GM19043 (cell line): ENCODE measurements around the gene TAF4.
"Not testable (repeated sequence)": the region's sequence is repeated elsewhere in the genome, so short reads cannot be mapped to it uniquely, and the experiment has no call there.

Experiments used
- ATAC-seq: cut with Tn5 transposase; IDR thresholded peaks from one replicate; pipeline ENCODE4 v1.9.1; 2021; ENCODE audit warnings: low read depth; ENCODE audit not compliant: unreplicated experiment

TAF4 gene

GRCh38 chr20:62059920-62060630 is 5.6 kb downstream of the TAF4 start:
- no peak for ATAC-seq

GRCh38 chr20:62059401-62059800 is 6.3 kb downstream of the TAF4 start:
- ATAC-seq = no peak

- ATAC-seq = no peak
These were observed 6.7 kb downstream of the TAF4 start for GRCh38 chr20:62058941-62059340.

GRCh38 chr20:62056975-62057374 is 8.7 kb downstream of the TAF4 start:
- ATAC-seq = no peak

- ATAC-seq = no peak
These were observed 9.3 kb downstream of the TAF4 start for GRCh38 chr20:62056377-62056776.

- not testable (repeated sequence) for ATAC-seq
These were observed 9.9 kb downstream of the TAF4 start for GRCh38 chr20:62055862-62056115.

- no peak for ATAC-seq
These were observed 10.4 kb downstream of the TAF4 start for GRCh38 chr20:62055106-62055861.

- ATAC-seq = no peak
These were observed 11.2 kb downstream of the TAF4 start for GRCh38 chr20:62054451-62054953.

GRCh38 chr20:62053465-62054196 is 12.1 kb downstream of the TAF4 start:
- ATAC-seq = no peak

- no peak for ATAC-seq
These were observed 12.7 kb downstream of the TAF4 start for GRCh38 chr20:62052842-62053464.

- no peak for ATAC-seq
These were observed 13.3 kb downstream of the TAF4 start for GRCh38 chr20:62052336-62052841.

GRCh38 chr20:62051546-62052255 is 14.0 kb downstream of the TAF4 start:
- ATAC-seq = no peak

- ATAC-seq = no peak
These were observed 14.5 kb downstream of the TAF4 start for GRCh38 chr20:62051144-62051543.

- ATAC-seq = no peak
These were observed 15.2 kb downstream of the TAF4 start for GRCh38 chr20:62050166-62051120.

GRCh38 chr20:62049342-62050165 is 16.1 kb downstream of the TAF4 start:
- ATAC-seq = no peak

- ATAC-seq = no peak
These were observed 16.8 kb downstream of the TAF4 start for GRCh38 chr20:62048821-62049291.

GRCh38 chr20:62048346-62048761 is 17.3 kb downstream of the TAF4 start:
- ATAC-seq = no peak
